Measurements from ENCODE around the gene CDCA7. TPM values are rescaled to one million over a fixed set of nuclear protein-coding genes. Genes with fewer than 3 reads are reported as not detected.

Gene CDCA7
- total and polyA plus RNA-seq, 2 donors from 2014 or later = 0.34 to 2.0 TPM

- Histone ChIP-seq H3K36me3 (ENCODE audit: control insufficient read depth in 2 of 3, insufficient read depth in 3 of 3, low read length in 3 of 3) (no peaks in the 10 kb centered on the region), H3K4me3 (ENCODE audit: low read length in 3 of 3) (no peak overlapping the region), H3K4me1 (ENCODE audit: control insufficient read depth in 2 of 3, insufficient read depth in 2 of 3, low read depth in 1 of 3, low read length in 3 of 3) (peaks cover 0 to 4% (median 0%) of the 10 kb centered on the region in 3 donors), H3K9me3 (ENCODE audit: control insufficient read depth in 2 of 3, insufficient read depth in 1 of 3, low read length in 3 of 3) (no peaks in the 10 kb centered on the region), H3K9ac (ENCODE audit: low read length in 3 of 3) (no peak overlapping the region), H3K27me3 (ENCODE audit: control insufficient read depth, insufficient read depth, low read length) (no peaks in the 10 kb centered on the region), H3K27ac (ENCODE audit: low read depth in 2 of 2, low read length in 2 of 2) (no peak overlapping the region)
- DNase-seq = no peak
- intact Hi-C loops (cut with DNase I) = no loop called here
- no peak for TF ChIP-seq CTCF (IDR thresholded peaks at IDR 0.05; ENCODE audit: borderline replicate concordance, extremely low read depth, insufficient read depth)
- FAIRE-seq = no peak
Observed at GRCh38 chr2:173407176-173407575, 52.5 kb downstream of the CDCA7 start.

- Histone ChIP-seq H3K4me3 (ENCODE audit: low read length in 3 of 3) (no peak overlapping the region), H3K4me1 (ENCODE audit: control insufficient read depth in 2 of 3, insufficient read depth in 2 of 3, low read depth in 1 of 3, low read length in 3 of 3) (no peaks in the 10 kb centered on the region), H3K9me3 (ENCODE audit: control insufficient read depth in 2 of 3, insufficient read depth in 1 of 3, low read length in 3 of 3) (no peaks in the 10 kb centered on the region), H3K36me3 (ENCODE audit: control insufficient read depth in 2 of 3, insufficient read depth in 3 of 3, low read length in 3 of 3) (no peaks in the 10 kb centered on the region), H3K9ac (ENCODE audit: low read length in 3 of 3) (no peak overlapping the region), H3K27me3 (ENCODE audit: control insufficient read depth, insufficient read depth, low read length) (no peaks in the 10 kb centered on the region), H3K27ac (ENCODE audit: low read depth in 2 of 2, low read length in 2 of 2) (no peak overlapping the region)
- TF ChIP-seq CTCF (IDR thresholded peaks at IDR 0.05; ENCODE audit: borderline replicate concordance, extremely low read depth, insufficient read depth) = no peak
- intact Hi-C loops (cut with DNase I) = no loop called here
- FAIRE-seq = no peak
- DNase-seq = no peak
Observed at GRCh38 chr2:173407646-173408045, 53.0 kb downstream of the CDCA7 start.

- no peaks in the 10 kb centered on the region for H3K4me1 ChIP-seq (ENCODE audit: control insufficient read depth in 2 of 3, insufficient read depth in 2 of 3, low read depth in 1 of 3, low read length in 3 of 3)
- H3K36me3 ChIP-seq (ENCODE audit: control insufficient read depth in 2 of 3, insufficient read depth in 3 of 3, low read length in 3 of 3) = no peaks in the 10 kb centered on the region
- H3K9me3 ChIP-seq (ENCODE audit: control insufficient read depth in 2 of 3, insufficient read depth in 1 of 3, low read length in 3 of 3) = no peaks in the 10 kb centered on the region
- no peak for DNase-seq
- no peak overlapping the region for H3K27ac ChIP-seq (ENCODE audit: low read depth in 2 of 2, low read length in 2 of 2)
- FAIRE-seq = no peak
- TF ChIP-seq CTCF (IDR thresholded peaks at IDR 0.05; ENCODE audit: borderline replicate concordance, extremely low read depth, insufficient read depth) = no peak
- no peaks in the 10 kb centered on the region for H3K27me3 ChIP-seq (ENCODE audit: control insufficient read depth, insufficient read depth, low read length)
- H3K4me3 ChIP-seq (ENCODE audit: low read length in 3 of 3) = no peak overlapping the region
- intact Hi-C loops (cut with DNase I) = no loop called here
- no peak overlapping the region for H3K9ac ChIP-seq (ENCODE audit: low read length in 3 of 3)
Observed at GRCh38 chr2:173410579-173410978, 55.9 kb downstream of the CDCA7 start.

- Histone ChIP-seq H3K9ac (ENCODE audit: low read length in 3 of 3) (no peak overlapping the region), H3K4me3 (ENCODE audit: low read length in 3 of 3) (no peak overlapping the region), H3K36me3 (ENCODE audit: control insufficient read depth in 2 of 3, insufficient read depth in 3 of 3, low read length in 3 of 3) (no peaks in the 10 kb centered on the region), H3K27ac (ENCODE audit: low read depth in 2 of 2, low read length in 2 of 2) (no peak overlapping the region), H3K4me1 (ENCODE audit: control insufficient read depth in 2 of 3, insufficient read depth in 2 of 3, low read depth in 1 of 3, low read length in 3 of 3) (no peaks in the 10 kb centered on the region), H3K27me3 (ENCODE audit: control insufficient read depth, insufficient read depth, low read length) (no peaks in the 10 kb centered on the region), H3K9me3 (ENCODE audit: control insufficient read depth in 2 of 3, insufficient read depth in 1 of 3, low read length in 3 of 3) (no peaks in the 10 kb centered on the region)
- FAIRE-seq = no peak
- DNase-seq = no peak
- TF ChIP-seq CTCF (IDR thresholded peaks at IDR 0.05; ENCODE audit: borderline replicate concordance, extremely low read depth, insufficient read depth) = no peak
- intact Hi-C loops (cut with DNase I) = no loop called here
Observed at GRCh38 chr2:173412628-173413027, 58.0 kb downstream of the CDCA7 start.
